KOPT-K1 (cell line): ENCODE results near the gene FBXW11.

ENCODE experiments used
- H3K27ac ChIP-seq: fragments of 200-600 bp; sonication (generic); 2 replicates; pipeline ENCODE4 v1.5.1; 2016; ENCODE audit warnings: antibody characterized with exemption, mild to moderate bottlenecking, low read depth, low read length; ENCODE audit not compliant: poor library complexity, severe bottlenecking
- H3K36me3 ChIP-seq: fragments of 200-600 bp; sonication (generic); 2 replicates; pipeline ENCODE4 v1.5.1; 2017; ENCODE audit warnings: antibody characterized with exemption, mild to moderate bottlenecking, low read length, moderate library complexity; ENCODE audit not compliant: insufficient read depth
- H3K9me3 ChIP-seq: fragments of 200-600 bp; sonication (generic); 2 replicates; pipeline ENCODE4 v1.5.1; 2017; ENCODE audit warnings: antibody characterized with exemption, low read length, mild to moderate bottlenecking; ENCODE audit not compliant: insufficient read depth, poor library complexity, severe bottlenecking

Gene FBXW11

GRCh38 chr5:172006321-172007174 lies at the start of gene FBXW11:
Gene FBXW11 (minus strand): TSS chr5:172006638. CDS start chr5:172006502, 136 bp downstream.
- Histone ChIP-seq H3K9me3 (no peaks in the 10 kb centered on the region), H3K36me3 (no peaks in the 10 kb centered on the region), H3K27ac (peak within 1 kb of the TSS; percentile 90)

DNA sequence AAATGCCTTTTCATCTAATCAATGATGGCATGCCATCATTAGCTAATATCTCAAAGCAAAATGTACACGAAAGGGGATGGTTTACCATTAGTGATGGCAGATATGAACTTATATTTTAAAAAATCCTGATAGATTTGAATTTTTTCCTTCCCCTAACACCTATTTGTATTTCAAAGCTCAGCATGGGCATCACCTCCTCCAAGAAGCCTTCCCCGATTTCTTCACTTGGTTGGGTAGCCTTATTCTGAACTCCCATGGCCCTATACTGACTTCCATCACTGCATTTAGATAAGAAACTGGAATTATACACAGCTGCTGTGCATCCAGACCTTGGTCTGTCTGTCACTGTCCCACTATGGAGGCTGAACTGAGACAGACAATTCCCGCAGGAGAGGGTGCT lies 49.6 kb upstream of the FBXW11 start:
- Histone ChIP-seq H3K9me3 (no peaks in the 10 kb centered on the region), H3K36me3 (peaks cover 91% of the 10 kb centered on the region), H3K27ac (no peak overlapping the region)

GRCh38 chr5:172055421-172055820 lies 49.0 kb upstream of the FBXW11 start:
- Histone ChIP-seq H3K36me3 (peaks cover 91% of the 10 kb centered on the region), H3K27ac (no peak overlapping the region), H3K9me3 (no peaks in the 10 kb centered on the region)

GRCh38 chr5:172054611-172055153 lies 48.2 kb upstream of the FBXW11 start:
- Histone ChIP-seq H3K36me3 (peaks cover 91% of the 10 kb centered on the region), H3K9me3 (no peaks in the 10 kb centered on the region), H3K27ac (no peak overlapping the region)

GRCh38 chr5:172052450-172053236 lies 46.2 kb upstream of the FBXW11 start:
- H3K36me3 ChIP-seq, result peaks cover 94% of the 10 kb centered on the region

DNA sequence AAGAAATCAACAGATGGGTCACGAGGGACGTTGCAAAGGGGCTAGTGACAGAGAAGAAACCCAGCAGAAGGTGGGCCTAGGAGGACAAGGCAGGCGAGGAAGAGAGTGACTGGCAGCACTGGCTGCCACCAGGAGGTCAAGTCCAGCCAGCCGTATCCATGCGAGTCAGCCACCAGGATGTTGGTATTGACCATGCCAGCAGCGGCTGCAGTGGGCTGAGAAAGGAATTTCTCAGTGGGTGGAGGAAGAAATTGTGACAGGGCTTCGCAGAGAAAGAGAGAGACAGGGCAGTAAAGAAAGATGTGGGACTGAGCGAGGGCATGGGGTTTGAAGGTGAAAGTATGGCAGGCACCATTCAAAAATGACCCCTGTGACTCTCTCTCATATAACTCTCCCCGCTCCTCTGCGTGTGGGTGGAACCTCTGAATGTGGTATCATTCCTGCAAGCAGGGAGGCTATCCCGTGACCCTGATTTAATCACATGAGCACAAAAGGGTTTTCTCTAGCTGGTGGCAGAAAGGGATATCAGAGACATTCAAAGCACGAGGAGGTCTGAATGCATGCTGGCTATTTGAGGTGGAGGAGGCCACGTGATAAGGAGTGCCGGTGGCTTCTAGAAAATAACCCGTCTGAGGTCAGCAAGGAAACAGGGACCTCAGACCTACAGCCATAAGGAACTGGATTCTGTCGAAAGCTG lies 45.4 kb upstream of the FBXW11 start:
- H3K9me3 ChIP-seq, result no peaks in the 10 kb centered on the region
- H3K36me3 ChIP-seq, result peaks cover 95% of the 10 kb centered on the region
- no peak overlapping the region for H3K27ac ChIP-seq

More at GRCh38 chr5:172052450-172053236, 46.2 kb upstream of the FBXW11 start:
- Histone ChIP-seq H3K27ac (no peak overlapping the region), H3K9me3 (no peaks in the 10 kb centered on the region)

DNA sequence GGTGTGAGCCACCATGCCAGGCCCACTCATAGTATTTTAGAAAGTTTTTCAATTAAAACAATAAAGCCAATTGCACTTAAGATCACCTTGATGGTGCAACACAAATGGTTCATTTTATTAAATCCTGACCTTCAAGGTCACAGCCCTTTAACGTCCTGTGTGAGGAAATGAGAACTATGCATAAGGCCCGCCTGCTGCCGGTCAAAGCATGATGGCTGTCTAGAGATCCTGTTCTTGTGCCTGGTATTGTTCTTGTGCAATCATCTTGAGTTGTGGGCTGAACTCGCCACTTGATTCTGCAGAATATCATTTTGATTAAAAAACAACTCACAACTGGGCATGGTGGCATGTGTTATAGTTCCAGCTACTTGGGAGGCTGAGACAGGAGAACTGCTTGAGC lies 43.6 kb upstream of the FBXW11 start:
- H3K36me3 ChIP-seq, result peaks cover 90% of the 10 kb centered on the region
- no peak overlapping the region for H3K27ac ChIP-seq
- H3K9me3 ChIP-seq, result no peaks in the 10 kb centered on the region

GRCh38 chr5:172049226-172049796 lies 42.9 kb upstream of the FBXW11 start:
- Histone ChIP-seq H3K9me3 (no peaks in the 10 kb centered on the region), H3K36me3 (peaks cover 90% of the 10 kb centered on the region), H3K27ac (no peak overlapping the region)

GRCh38 chr5:172048539-172049101 lies 42.2 kb upstream of the FBXW11 start:
- Histone ChIP-seq H3K27ac (no peak overlapping the region), H3K9me3 (no peaks in the 10 kb centered on the region), H3K36me3 (peaks cover 90% of the 10 kb centered on the region)

DNA sequence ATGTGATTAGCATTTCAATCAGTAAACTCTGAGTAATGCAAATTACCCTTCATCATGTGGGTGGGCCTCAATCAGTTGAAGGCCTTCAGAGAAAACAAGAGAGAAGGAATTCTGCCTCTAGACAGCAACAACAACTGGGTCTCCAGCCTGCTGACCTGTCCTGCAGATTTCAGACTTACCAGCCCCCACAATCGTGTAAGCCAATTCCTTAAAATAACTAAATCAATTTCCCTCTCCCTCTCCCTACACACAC lies 41.7 kb upstream of the FBXW11 start:
- H3K9me3 ChIP-seq, result no peaks in the 10 kb centered on the region
- H3K27ac ChIP-seq, result no peak overlapping the region
- H3K36me3 ChIP-seq, result peaks cover 88% of the 10 kb centered on the region

DNA sequence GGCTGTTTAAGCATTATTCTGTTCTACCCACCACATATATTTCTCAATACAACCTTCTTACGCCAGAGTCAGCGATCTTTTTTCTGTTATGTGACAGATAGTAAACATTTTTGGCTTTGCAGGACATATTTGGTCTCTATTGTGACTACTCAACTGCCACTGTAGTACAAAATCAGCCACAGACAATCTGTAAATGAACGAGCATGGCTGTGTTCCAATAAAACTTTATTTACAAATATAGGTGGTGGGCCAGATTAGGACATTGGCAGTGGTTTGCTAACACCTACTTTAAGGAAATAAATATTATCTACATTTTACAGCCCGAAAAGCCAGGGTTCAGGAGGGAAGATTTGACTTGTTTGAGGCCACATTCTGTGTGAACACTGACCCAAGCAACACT lies 40.2 kb upstream of the FBXW11 start:
- H3K27ac ChIP-seq, result no peak overlapping the region
- no peaks in the 10 kb centered on the region for H3K9me3 ChIP-seq
- peaks cover 73% of the 10 kb centered on the region for H3K36me3 ChIP-seq

DNA sequence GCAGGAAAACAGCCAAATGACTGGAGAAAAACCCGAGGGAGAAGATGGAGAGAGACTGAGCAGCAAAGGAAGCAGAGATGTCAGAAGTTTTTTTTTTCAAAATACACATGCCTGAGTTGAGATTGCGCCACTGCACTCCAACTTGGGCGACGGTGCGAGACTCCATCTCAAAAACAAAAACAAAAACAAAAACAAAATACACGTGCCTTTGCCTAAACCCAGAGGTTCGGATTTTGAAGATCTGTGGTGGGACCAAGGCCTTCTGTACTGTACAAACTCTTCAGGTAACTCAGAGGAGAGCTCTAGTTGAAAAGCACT lies 38.8 kb upstream of the FBXW11 start:
- Histone ChIP-seq H3K36me3 (peaks cover 61% of the 10 kb centered on the region), H3K27ac (no peak overlapping the region), H3K9me3 (no peaks in the 10 kb centered on the region)

DNA sequence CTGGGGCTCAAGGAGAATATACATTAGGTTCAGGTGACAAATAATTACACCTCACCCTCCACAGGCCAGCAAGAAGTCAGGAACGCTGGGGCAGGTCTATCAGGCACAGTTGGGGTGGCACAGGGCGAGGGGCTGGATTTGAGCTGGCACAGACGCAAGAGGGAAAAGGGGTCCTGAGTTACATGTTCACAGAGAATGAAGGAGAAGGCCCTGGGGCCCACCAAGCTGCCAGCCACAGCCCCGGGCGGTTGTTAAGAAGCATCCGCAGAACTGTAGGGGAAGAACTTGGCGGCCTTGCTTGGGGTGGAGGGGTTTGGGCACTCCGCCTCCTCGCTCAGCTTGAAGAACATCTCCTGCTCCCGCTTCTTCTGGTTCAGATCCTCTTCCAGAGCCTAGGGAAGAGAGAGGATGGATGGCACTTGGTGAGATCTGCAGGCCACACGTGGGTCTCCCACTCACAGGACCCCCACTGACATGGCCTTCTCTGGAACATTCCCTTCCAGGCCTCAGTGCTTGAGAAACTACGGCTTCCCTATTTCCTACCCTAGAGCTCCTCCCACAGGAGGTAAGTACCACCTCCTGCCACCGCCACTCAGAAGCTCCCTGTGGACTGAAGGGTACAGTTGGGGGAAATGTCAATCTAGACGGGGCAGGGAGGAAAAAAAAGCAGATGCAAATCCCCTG lies 38.3 kb upstream of the FBXW11 start:
- Histone ChIP-seq H3K9me3 (no peaks in the 10 kb centered on the region), H3K36me3 (peaks cover 56% of the 10 kb centered on the region), H3K27ac (no peak overlapping the region)

- no peak overlapping the region for H3K27ac ChIP-seq
- peaks cover 46% of the 10 kb centered on the region for H3K36me3 ChIP-seq
Measured at GRCh38 chr5:172043865-172044264, 37.4 kb upstream of the FBXW11 start.

More at GRCh38 chr5:172043865-172044264, 37.4 kb upstream of the FBXW11 start:
- H3K9me3 ChIP-seq, result no peaks in the 10 kb centered on the region
